DMS 273 treated with DMSO at 0.1 percent for 48 hours (cell line): ENCODE measurements around the gene CPXM2.

Experiments
- DNase-seq: peaks from one replicate; lab custom pipeline; 2025; lab: John Stamatoyannopoulos, UW

Gene CPXM2

DNA sequence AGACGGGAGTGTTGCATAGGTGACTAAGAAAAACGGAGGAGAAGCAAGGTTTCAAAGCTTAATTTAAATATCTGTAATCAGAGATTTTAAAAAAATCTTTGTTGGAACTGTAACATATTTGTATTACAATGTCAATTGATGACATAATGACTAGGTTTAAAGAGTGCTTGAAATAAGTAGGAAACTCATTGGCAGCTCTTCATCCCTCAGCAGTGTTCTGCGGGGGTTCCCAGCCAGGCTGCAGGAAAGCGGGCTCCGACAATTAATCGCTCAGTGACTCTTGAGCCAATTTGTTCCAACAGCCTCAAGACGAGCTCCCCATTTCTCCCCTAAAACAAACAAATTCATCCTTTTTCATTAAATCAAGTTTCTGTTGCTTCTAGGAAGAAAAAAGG lies 22.6 kb downstream of the CPXM2 start:
- DNase-seq = no peak

DNA sequence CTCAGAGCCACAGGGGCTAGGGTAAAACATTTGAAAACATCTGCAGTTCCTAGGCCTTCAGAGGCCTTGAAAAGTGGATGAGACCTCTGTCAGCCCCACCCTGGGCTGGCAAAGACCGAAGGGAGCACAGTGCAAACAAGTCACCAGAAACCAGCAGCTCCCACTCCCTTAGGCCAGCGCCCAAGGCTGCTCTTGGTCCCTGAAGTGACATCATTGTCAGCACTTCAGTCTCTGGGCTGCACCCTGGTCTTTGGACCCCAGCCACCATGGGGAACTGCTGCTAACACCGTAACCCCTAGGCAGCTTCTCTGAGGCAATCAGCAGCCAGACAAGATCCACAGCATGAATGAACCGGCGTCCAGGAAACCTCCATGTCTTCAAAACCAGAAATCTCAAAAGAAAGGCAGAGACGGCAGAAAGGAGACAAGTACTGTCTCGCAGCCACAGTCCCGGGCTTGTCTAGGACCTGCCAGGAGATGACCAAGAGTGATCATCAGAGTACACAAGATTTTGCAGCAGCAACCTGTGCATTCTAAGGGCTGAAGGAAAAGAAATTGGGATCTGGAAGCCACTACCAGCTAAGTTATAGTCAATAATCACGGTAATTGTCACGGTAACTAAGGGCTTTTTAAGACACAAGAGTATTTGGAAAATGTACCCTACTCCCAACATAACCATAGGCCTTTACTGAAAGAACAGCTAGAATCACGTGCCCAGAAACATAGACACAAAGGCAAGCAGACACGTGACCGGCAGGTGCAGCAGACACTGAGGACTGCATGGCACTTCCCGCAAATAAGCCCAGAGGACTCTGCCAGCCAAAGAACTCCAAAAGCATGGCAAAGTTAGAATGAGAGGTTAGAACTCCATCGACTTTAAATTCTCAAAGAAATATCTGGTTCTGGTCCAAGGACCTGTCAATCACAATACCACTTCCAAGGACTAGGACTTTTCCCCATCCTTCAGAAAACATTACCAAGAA lies 23.3 kb downstream of the CPXM2 start:
- DNase-seq = no peak

- no peak for DNase-seq
Observed at GRCh38 chr10:123865880-123866279, 25.7 kb downstream of the CPXM2 start.

DNA sequence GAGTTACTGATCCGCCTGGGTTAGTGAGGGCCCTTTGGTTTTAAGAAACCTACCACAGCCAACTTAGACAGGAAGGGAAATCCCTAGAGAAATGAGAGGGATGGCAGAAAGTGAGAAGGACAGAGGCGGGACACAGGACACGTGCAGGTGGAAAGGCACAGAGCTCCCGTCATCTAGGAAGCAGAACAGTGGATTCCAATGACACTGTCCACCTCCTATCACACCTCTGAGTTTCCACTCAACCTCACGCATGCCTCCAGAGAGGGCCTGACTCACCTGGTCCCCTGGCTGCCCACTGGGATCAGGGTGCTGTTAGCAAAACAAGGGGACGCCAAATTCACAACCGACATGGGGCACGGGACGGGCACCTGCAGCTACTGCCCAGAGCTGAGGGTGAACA lies 26.3 kb downstream of the CPXM2 start:
- DNase-seq = no peak

GRCh38 chr10:123864923-123865322 lies 26.7 kb downstream of the CPXM2 start:
- no peak for DNase-seq

DNA sequence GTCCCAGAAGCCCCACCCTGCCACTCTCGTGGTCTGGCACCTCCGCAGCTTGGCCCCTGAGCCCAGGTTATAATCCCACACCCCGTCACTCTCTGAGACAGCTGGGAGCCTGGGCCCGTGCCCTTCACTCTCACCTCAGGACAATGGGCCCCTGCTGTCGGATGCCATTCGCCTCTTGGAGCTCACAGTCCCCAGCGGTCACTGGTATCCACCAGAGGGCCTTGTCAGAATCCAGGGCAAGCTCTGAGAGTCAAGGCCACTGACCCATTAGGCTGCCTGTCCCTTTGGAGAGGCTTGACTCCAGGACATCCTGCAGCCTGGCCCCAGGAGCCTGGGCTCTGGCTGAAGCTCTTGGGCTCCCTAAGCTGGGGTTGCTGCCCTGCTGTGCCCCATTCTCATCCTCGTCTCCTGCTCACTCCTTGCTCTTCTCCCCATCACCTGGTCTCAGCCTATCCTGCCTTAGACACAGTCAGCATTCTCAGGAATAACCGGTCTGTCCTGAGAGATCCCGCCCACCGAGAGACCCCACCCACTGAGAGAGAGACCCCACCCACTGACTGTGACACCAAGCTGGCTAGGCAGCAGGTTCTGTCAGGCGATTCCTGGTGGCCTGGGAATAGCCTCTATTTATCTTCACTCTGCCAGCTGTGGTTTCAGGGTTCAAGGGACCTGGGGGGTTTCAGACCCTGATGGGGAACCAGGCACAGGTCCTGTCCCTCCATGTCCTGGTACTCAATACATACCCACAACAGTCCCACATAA lies 27.7 kb downstream of the CPXM2 start:
- no peak for DNase-seq

GRCh38 chr10:123863183-123863575 lies 28.4 kb downstream of the CPXM2 start:
- no peak for DNase-seq

DNA sequence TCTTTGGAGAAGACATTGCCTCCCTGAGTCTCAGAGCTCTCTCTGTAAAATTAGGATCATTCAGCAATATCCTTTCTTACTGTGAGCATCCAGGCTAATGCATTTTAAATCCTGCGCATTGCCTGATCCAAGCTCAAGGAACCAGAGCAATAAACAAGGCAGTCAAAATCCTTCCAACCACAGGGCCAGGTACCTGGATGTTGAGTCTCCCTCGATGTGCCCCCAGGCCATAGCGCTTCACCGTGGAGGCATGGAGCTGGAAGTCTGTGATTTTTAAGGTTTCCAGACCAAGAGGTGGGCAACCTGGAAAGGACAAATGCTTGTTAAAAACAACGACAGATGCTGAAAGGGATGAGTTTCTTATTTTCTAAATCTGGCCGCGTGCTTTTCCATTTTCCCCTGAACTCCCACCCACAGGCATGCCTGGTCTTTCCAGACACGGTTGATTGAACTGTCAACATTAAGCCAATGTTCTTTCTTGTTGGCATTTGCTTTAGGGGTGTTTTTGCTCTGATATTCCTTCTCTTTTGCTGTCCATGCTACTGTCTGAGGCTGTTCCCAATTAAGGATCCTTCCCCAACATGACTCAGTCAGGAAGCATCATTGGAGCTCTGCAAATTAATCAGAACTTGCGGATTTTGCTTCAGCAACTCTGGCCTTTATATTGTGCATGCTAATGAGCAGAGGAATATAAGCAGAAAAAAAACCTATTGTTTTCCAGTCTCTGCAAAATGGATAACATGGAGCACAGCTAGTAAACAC lies 29.0 kb downstream of the CPXM2 start:
- DNase-seq = no peak

DNA sequence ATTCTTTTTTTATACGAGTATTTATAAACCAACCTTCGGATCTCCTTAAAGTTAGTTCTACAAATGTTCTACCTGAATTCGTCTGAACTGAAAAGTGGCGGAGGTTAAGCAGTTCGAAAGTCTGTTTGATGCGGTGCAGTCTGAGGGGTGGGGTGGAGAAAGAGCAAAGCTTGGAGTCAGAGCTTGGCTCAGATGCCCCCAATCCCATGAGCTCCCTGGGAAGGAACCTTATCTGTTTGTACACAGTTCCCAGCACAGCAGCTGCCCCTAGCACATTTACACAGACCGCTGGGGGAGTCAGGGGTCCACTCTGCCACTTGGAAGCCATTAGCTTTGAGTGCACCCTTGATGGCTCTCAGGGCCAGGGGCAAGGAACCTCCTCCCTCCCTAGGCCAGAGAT lies 30.8 kb downstream of the CPXM2 start:
- no peak for DNase-seq

DNA sequence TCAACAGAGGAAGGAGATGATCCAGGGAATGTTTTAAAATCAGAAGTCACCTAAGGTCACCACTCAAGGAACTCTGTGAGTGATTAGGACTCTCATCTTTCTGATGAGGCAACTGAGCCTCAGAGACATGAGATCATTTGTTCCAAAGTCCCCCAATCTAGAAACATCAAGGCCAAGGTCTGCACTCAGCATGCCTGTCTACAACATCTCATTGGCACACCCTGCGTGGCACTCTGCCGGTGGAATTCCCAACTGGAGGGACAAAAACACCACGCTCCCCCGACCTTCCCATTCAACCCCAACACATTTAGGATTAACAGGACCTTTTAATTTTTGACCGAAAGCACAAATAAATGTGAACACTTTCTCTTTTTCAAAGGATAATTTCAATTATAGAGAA lies 31.4 kb downstream of the CPXM2 start:
- DNase-seq = no peak

DNA sequence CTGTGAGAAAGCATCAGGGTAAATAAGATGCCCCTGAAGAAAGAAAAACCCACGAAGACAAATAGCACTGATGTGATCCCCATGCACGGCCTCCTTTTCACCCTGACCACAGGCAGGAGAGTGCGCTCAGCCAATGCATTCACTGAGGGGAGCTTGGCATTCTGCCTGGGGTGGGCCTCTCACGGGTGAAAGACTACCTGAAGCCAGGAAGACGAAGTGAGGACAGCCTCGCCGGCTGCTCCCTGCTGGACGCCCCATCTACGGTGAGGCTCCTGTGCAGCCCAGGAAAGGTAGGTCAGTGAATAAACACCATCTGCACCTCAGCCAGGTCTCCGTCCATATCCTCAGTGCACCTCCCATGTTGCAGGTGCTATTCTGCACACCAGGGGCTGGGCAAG lies 32.0 kb downstream of the CPXM2 start:
- no peak for DNase-seq

GRCh38 chr10:123858907-123859652 lies 32.5 kb downstream of the CPXM2 start:
- DNase-seq = no peak

- DNase-seq = no peak
Observed at GRCh38 chr10:123858077-123858681, 33.4 kb downstream of the CPXM2 start.

GRCh38 chr10:123857616-123858015 lies 34.0 kb downstream of the CPXM2 start:
- no peak for DNase-seq

- DNase-seq = no peak
Observed at GRCh38 chr10:123855008-123855684, 36.5 kb downstream of the CPXM2 start.

DNA sequence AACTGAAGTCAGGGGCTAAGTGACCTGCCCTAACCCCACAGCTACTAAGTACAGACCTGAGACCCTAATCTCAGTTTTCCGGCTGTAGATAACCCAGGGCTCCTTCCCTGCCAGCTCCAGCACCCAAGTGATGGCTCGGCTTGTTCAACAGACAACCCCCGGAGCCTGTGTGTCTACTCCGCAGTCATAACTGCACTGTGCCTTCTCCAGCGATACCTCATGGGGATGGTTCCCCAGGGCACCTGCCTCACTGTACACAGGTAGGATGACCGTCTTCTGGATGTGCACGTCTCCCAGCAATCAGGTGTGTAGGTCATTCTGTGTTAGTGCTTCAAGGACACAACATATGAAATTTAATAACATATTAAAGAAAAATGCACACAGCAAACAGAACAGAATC lies 37.1 kb downstream of the CPXM2 start:
- no peak for DNase-seq

DNA sequence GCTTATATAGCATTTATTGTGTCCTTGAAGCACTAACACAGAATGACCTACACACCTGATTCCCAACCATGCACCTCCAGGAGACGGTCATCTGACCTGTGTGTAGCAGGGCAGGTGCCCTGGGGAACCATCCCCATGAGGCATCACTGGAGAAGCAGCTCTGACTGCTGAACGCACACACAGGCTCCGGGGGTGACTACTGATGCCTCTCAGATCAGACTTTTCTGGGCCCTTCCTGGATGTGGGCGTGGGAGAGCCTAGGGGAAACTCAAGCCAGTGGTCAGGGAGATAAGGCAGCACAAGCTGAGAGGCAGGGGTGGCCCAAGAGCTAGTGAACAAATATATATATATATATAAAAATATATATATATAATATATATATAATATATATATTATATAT lies 37.6 kb downstream of the CPXM2 start:
- no peak for DNase-seq

- no peak for DNase-seq
Observed at GRCh38 chr10:123852411-123852951, 39.1 kb downstream of the CPXM2 start.

- no peak for DNase-seq
Observed at GRCh38 chr10:123848564-123849457, 42.8 kb downstream of the CPXM2 start.
